ENCODE results near the gene ALLC. TPM values are rescaled to one million over a fixed set of nuclear protein-coding genes. Genes with fewer than 3 reads are reported as not detected.
"Not testable (repeated sequence)": the region's sequence is repeated elsewhere in the genome, so short reads cannot be mapped to it uniquely, and the experiment has no call there.

The ALLC gene
- total and polyA plus RNA-seq, 10 of the 15 experiments (the other 5 are each of a cell fraction or from before 2014, with no cell fraction given) = 0.05 TPM; not detected in 9

DNA sequence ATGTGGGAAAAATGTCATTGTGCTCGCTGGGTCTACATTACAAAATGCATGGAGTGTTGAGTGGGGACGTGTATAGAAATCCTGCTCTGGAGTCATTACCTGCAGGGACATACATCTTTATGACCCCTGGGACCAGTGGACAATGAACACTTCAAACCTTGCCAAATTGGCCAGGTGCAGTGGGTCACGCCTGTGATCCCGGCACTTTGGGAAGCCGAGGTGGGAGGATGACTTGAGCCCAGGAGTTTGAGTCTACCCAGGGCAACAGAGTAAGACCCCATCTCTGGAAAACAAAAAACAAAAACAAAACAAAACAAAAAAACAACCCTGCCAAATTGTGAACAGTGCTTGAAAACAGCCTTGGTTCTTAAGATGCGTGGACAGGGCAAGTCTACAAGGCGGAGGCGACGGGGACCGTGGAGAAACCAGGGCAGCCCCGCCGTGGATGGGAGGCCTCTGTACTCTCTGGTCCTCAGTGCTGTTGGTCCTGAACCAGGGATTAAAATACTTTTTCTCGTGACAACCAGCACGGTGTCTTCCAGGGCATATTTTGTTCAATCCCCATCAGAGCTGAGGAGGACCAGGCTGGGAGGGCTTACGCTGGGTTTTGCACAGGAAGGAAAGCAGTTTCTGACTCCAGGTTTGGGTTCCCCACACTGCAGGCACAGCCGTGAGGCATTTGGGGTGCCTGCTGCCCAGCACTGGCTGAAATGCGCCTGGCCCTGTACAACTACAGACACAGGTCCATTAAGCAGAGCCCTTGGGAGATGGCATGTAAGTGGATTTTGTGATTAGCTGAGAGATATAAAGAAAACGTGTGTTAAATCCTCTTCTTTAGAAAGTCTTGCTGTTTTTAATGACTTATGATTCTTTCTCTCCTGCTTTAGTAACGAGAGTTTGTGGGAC is 49.4 kb upstream of the ALLC start:
- no peaks in the 10 kb centered on the region for H3K36me3 ChIP-seq (ENCODE audit: control insufficient read depth in 2 of 2, insufficient read depth in 2 of 2, low read length in 1 of 2)
- H4K20me1 ChIP-seq (ENCODE audit: control insufficient read depth, insufficient read depth) = no peaks in the 10 kb centered on the region
- ChIA-PET POLR2A (interaction anchor here (0.7 to 2.6 kb wide), 2 partner anchors 15 to 36 kb away, joined by 3 to 12 read pairs; no protein-coding TSS in a partner anchor), RAD21 (ENCODE audit: unreplicated experiment) (interaction anchor here (0.8 to 2.1 kb wide), 2 partner anchors 33 to 43 kb away, joined by 3 to 5 read pairs; no protein-coding TSS in a partner anchor), SMC1A (ENCODE audit: uncharacterized antibody, unreplicated experiment) (interaction anchor here (0.6 to 3.8 kb wide), 3 partner anchors 15 to 682 kb away, joined by 3 to 27 read pairs (median 7); no protein-coding TSS in a partner anchor), CTCF (interaction anchor here (0.6 kb wide), 3 partner anchors 9 to 466 kb away, joined by 3 to 4 read pairs (median 4); no protein-coding TSS in a partner anchor)
- TF ChIP-seq NR2C1 (IDR thresholded peaks at IDR 0.05) (no peak), TARDBP (IDR thresholded peaks at IDR 0.05; ENCODE audit: borderline replicate concordance) (no peak)
- H3K4me2 ChIP-seq (ENCODE audit: control insufficient read depth, insufficient read depth) = no peak overlapping the region
- intact Hi-C loops (cut with micrococcal nuclease; ENCODE audit: unreplicated experiment) (no loop called here), in situ Hi-C loops (cut with MboI) (no loop called here)
- H3K9ac ChIP-seq (ENCODE audit: control insufficient read depth, insufficient read depth, low read length) = no peak overlapping the region
- no peaks in the 10 kb centered on the region; the same call in 2 of the 3 replicates for H3K9me3 ChIP-seq (replicated peaks; ENCODE audit: control insufficient read depth, insufficient read depth, low read length)
- 0 out of 2 replicates have a peak overlapping the region, but pooled peaks have one; percentile 37 for H2AFZ ChIP-seq (ENCODE audit: control insufficient read depth, low read depth, low read length)
- 0 out of 2 replicates have a peak overlapping the region, but pooled peaks have one; percentile 20 for H3K27ac ChIP-seq (ENCODE audit: control insufficient read depth, insufficient read depth)
- no peak for DNase-seq (ENCODE audit: low read depth, low spot score)
- no peaks in the 10 kb centered on the region for H3K79me2 ChIP-seq (ENCODE audit: control insufficient read depth, insufficient read depth, low read length)
- BruUV-seq (replicated peaks) = no TSS peak
- no peak overlapping the region for H3K4me3 ChIP-seq
- H3K27me3 ChIP-seq (replicated peaks in 1 of 2; ENCODE audit: control insufficient read depth in 2 of 2, insufficient read depth in 2 of 2, low read length in 1 of 2) = no peaks in the 10 kb centered on the region
- ATAC-seq = peak; percentile 32
- no peak for FAIRE-seq
- H3K4me1 ChIP-seq (ENCODE audit: control insufficient read depth, insufficient read depth, low read length) = peaks cover 10% of the 10 kb centered on the region
- WGBS (ENCODE audit: insufficient coverage, insufficient replicate concordance, low lambda C conversion rate, missing lambda C conversion rate) = 77% methylated on average over 19 of the region's 19 CpGs

DNA sequence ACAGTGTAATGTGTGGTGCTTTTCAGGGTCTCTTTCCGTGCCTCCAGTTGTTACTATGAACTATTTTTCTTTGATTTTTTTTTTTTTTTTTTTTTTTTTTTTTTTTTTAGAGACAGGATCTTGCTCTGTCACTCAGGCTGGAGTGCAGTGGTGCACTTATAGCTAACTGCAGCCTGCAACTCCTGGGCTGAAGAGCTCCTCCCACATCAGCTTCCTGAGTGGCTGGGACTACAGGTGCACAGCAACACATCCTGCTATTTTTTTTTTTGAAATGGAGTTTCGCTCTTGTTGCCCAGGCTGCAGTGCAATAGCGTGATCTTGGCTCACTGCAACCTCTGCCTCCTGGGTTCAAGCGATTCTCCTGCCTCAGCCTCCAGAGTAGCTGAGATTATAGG is 48.7 kb upstream of the ALLC start:
- H3K27me3 ChIP-seq (replicated peaks in 1 of 2; ENCODE audit: control insufficient read depth in 2 of 2, insufficient read depth in 2 of 2, low read length in 1 of 2); H2AFZ ChIP-seq (ENCODE audit: control insufficient read depth, low read depth, low read length); DNase-seq (ENCODE audit: low read depth, low spot score); BruUV-seq (replicated peaks); H3K4me2 ChIP-seq (ENCODE audit: control insufficient read depth, insufficient read depth); H3K79me2 ChIP-seq (ENCODE audit: control insufficient read depth, insufficient read depth, low read length); FAIRE-seq; H4K20me1 ChIP-seq (ENCODE audit: control insufficient read depth, insufficient read depth); H3K9ac ChIP-seq (ENCODE audit: control insufficient read depth, insufficient read depth, low read length); in situ Hi-C loops (cut with MboI); intact Hi-C loops (cut with micrococcal nuclease; ENCODE audit: unreplicated experiment); H3K9me3 ChIP-seq (replicated peaks; ENCODE audit: control insufficient read depth, insufficient read depth, low read length); H3K36me3 ChIP-seq (ENCODE audit: control insufficient read depth in 2 of 2, insufficient read depth in 2 of 2, low read length in 1 of 2); H3K27ac ChIP-seq (ENCODE audit: control insufficient read depth, insufficient read depth); H3K4me3 ChIP-seq: not testable (repeated sequence)
- peak; percentile 73 for ATAC-seq
- WGBS (ENCODE audit: insufficient coverage, insufficient replicate concordance, low lambda C conversion rate, missing lambda C conversion rate) = 20% methylated on average over 4 of the region's 4 CpGs
- ChIA-PET POLR2A (interaction anchor here (0.7 to 2.6 kb wide), 3 partner anchors 15 to 45 kb away, joined by 3 to 12 read pairs (median 8); no protein-coding TSS in a partner anchor), SMC1A (ENCODE audit: uncharacterized antibody, unreplicated experiment) (interaction anchor here (0.6 to 3.8 kb wide), 4 partner anchors 12 to 683 kb away, joined by 3 to 27 read pairs (median 6); no protein-coding TSS in a partner anchor), RAD21 (ENCODE audit: unreplicated experiment) (interaction anchor here (0.8 to 2.1 kb wide), 2 partner anchors 33 to 42 kb away, joined by 3 to 5 read pairs; no protein-coding TSS in a partner anchor), CTCF (interaction anchor here (0.6 kb wide), 3 partner anchors 9 to 467 kb away, joined by 3 to 4 read pairs (median 4); no protein-coding TSS in a partner anchor)
- peaks cover 10% of the 10 kb centered on the region for H3K4me1 ChIP-seq (ENCODE audit: control insufficient read depth, insufficient read depth, low read length)
- peak; percentile 55; the same call in 1 of the 2 replicates for TF ChIP-seq ZNF384 (IDR thresholded peaks at IDR 0.05; ENCODE audit: borderline replicate concordance, low read depth, low read length)
- TF ChIP-seq, protein P1, sequence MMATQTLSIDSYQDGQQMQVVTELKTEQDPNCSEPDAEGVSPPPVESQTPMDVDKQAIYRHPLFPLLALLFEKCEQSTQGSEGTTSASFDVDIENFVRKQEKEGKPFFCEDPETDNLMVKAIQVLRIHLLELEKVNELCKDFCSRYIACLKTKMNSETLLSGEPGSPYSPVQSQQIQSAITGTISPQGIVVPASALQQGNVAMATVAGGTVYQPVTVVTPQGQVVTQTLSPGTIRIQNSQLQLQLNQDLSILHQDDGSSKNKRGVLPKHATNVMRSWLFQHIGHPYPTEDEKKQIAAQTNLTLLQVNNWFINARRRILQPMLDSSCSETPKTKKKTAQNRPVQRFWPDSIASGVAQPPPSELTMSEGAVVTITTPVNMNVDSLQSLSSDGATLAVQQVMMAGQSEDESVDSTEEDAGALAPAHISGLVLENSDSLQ (IDR thresholded peaks at IDR 0.05) = peak; percentile 90

Data from GM12878 (cell line).